ENCODE results near the gene ELF3. TPM values are rescaled to one million over a fixed set of nuclear protein-coding genes. Genes with fewer than 3 reads are reported as not detected.

Gene ELF3
- total and polyA plus RNA-seq, 2 of the 13 experiments (the other 11 are each of a cell fraction or from before 2014, with no cell fraction given): 11.5 to 55.1 TPM

GRCh38 chr1:202056644-202057334, 46.4 kb downstream of the ELF3 start (continued):
- TF ChIP-seq ZBTB21 (CRISPR knock-in tag; IDR thresholded peaks at IDR 0.05): no peak
- no peak for TF ChIP-seq BCLAF1 (IDR thresholded peaks at IDR 0.05)
- no peak for TF ChIP-seq ARNTL (CRISPR knock-in tag; IDR thresholded peaks at IDR 0.05)
- TF ChIP-seq ZNF691 (CRISPR knock-in tag; IDR thresholded peaks at IDR 0.05; ENCODE audit: borderline replicate concordance, low read depth): no peak
- no peak for TF ChIP-seq TEAD3 (CRISPR knock-in tag; optimal IDR thresholded peaks at IDR 0.05; ENCODE audit: borderline replicate concordance)
- TF ChIP-seq ZBTB10 (CRISPR knock-in tag; IDR thresholded peaks at IDR 0.05; ENCODE audit: borderline replicate concordance): 0 out of 2 replicates have a peak, but pooled peaks have one; percentile 29
- TF ChIP-seq SOX5 (CRISPR knock-in tag; IDR thresholded peaks at IDR 0.05; ENCODE audit: borderline replicate concordance): peak; percentile 88
- no peak for TF ChIP-seq ZNF782 (CRISPR knock-in tag; IDR thresholded peaks at IDR 0.05; ENCODE audit: borderline replicate concordance)
- no peak for TF ChIP-seq ZNF333 (CRISPR knock-in tag; IDR thresholded peaks at IDR 0.05; ENCODE audit: borderline replicate concordance)
- peak; percentile 62; the same call in 1 of the 2 replicates for TF ChIP-seq ZBTB4 (CRISPR knock-in tag; IDR thresholded peaks at IDR 0.05; ENCODE audit: borderline replicate concordance)
- no peak for TF ChIP-seq ZNF12 (CRISPR knock-in tag; IDR thresholded peaks at IDR 0.05)
- TF ChIP-seq CSRNP2 (CRISPR knock-in tag; conservative IDR thresholded peaks at IDR 0.05; ENCODE audit: low read depth): no peak
- TF ChIP-seq RBFOX2 (IDR thresholded peaks at IDR 0.05; ENCODE audit: low read depth, low read length): peak; percentile 44; the same call in 1 of the 2 replicates
